HepG2 (cell line): Measurements from ENCODE around the gene ALDH1A2.

Experiments
- CTCF ChIP-seq: sonication (generic); formaldehyde crosslinking; IDR thresholded peaks from 2 replicates; pipeline ENCODE4 v1.5.0; 2020; ENCODE audit warnings: mild to moderate bottlenecking, missing genetic modification reagents, moderate library complexity
- EP300 ChIP-seq, 3 experiments: sonication (generic) in 1 of 3; formaldehyde crosslinking in 1 of 3; IDR thresholded peaks; 2 replicates each; pipeline versions ENCODE4 v1.5.1 to v1.6.1; 2011 to 2020; ENCODE audit warnings: low read depth in 2 of 3, low read length in 2 of 3, borderline replicate concordance in 1 of 3, improper control_type of control experiment in 1 of 3, mild to moderate bottlenecking in 1 of 3, missing genetic modification reagents in 1 of 3, moderate library complexity in 1 of 3
- ETV6 ChIP-seq: sonication (generic); formaldehyde crosslinking; conservative IDR thresholded peaks from 2 replicates; pipeline ENCODE4 v1.4.0; 2020; ENCODE audit warnings: missing genetic modification reagents
- HBP1 ChIP-seq: IDR thresholded peaks from 2 replicates; pipeline ENCODE4 v1.6.1; 2016; ENCODE audit warnings: low read depth, control low read depth
- MAFF ChIP-seq: IDR thresholded peaks from 2 replicates; pipeline ENCODE4 v1.6.1; 2011; ENCODE audit warnings: low read depth, low read length, improper control_type of control experiment
- POLR2AphosphoS5 ChIP-seq: IDR thresholded peaks from 2 replicates; pipeline ENCODE4 v1.6.1; 2012; ENCODE audit warnings: low read depth, low read length
- SETDB1 ChIP-seq: sonication (generic); formaldehyde crosslinking; IDR thresholded peaks from 2 replicates; pipeline ENCODE4 v1.5.1; 2020; ENCODE audit warnings: missing genetic modification reagents, mild to moderate bottlenecking, borderline replicate concordance
- ZNF414 ChIP-seq: sonication (generic); formaldehyde crosslinking; IDR thresholded peaks from 2 replicates; pipeline ENCODE4 v1.5.0; 2020; ENCODE audit warnings: missing genetic modification reagents
- ZNF768 ChIP-seq: sonication (generic); formaldehyde crosslinking; IDR thresholded peaks from 2 replicates; pipeline ENCODE4 v1.4.0; 2020; ENCODE audit warnings: missing genetic modification reagents
- ZNF773 ChIP-seq: sonication (generic); formaldehyde crosslinking; IDR thresholded peaks from 2 replicates; pipeline ENCODE4 v1.4.0; 2020; ENCODE audit warnings: missing genetic modification reagents, borderline replicate concordance
- ZNF792 ChIP-seq: IDR thresholded peaks from 2 replicates; pipeline ENCODE4 v1.6.1; 2016

GRCh38 chr15:57914350-57915055, 151.0 kb downstream of the ALDH1A2 start:
- TF ChIP-seq ZNF792 (CRISPR knock-in tag) (no peak), EP300 (IDR thresholded peaks at IDR 0.05; ENCODE audit: low read depth in 2 of 2, low read length in 2 of 2) (no peak), EP300 (CRISPR knock-in tag; IDR thresholded peaks at IDR 0.05; ENCODE audit: borderline replicate concordance) (no peak), CTCF (CRISPR knock-in tag) (no peak), ZNF768 (CRISPR knock-in tag) (no peak), ETV6 (CRISPR knock-in tag) (no peak), ZNF414 (CRISPR knock-in tag) (no peak), POLR2AphosphoS5 (no peak), HBP1 (no peak), MAFF (no peak), SETDB1 (CRISPR knock-in tag) (no peak), ZNF773 (CRISPR knock-in tag) (no peak)
